Adrenal gland (tissue), 12 donors: ENCODE results near the gene PARD3B. TPM values are rescaled to one million over a fixed set of nuclear protein-coding genes. Genes with fewer than 3 reads are reported as not detected.

Source experiments
- DNase-seq, 7 donors: peaks; one replicate each; pipeline ENCODE4 v3.0.0-alpha.2; 2019 to 2020
- H3K27ac ChIP-seq, 5 donors: fragments of 200-600 bp; sonication (generic) in 4 of 5; 1 replicate in 3 of 5; 2 replicates in 2 of 5; pipeline versions ENCODE4 v1.5.1 to v1.8.0; 2016 to 2020; ENCODE audit warnings: mild to moderate bottlenecking in 1 of 5
- H3K27me3 ChIP-seq: fragments of 200-600 bp; 2 replicates; pipeline ENCODE4 v1.8.0; 2021
- H3K36me3 ChIP-seq, 2 donors: fragments of 200-600 bp; replicated peaks in 1 of 2; 1 replicate in 1 of 2; 2 replicates in 1 of 2; pipeline versions ENCODE4 v1.5.1 to v1.8.0; 2018 to 2022
- H3K4me1 ChIP-seq, 2 donors: fragments of 200-600 bp; replicated peaks in 1 of 2; 1 replicate in 1 of 2; 2 replicates in 1 of 2; pipeline versions ENCODE4 v1.5.1 to v1.8.0; 2018 to 2021
- H3K4me3 ChIP-seq, 4 donors: fragments of 200-600 bp; sonication (generic) in 3 of 4; one replicate each; pipeline ENCODE4 v1.5.1; 2016 to 2018
- H3K9me3 ChIP-seq, 3 donors: fragments of 200-600 bp; sonication (generic) in 1 of 3; replicated peaks in 1 of 3; 1 replicate in 2 of 3; 2 replicates in 1 of 3; pipeline versions ENCODE4 v1.5.1 to v1.8.0; 2016 to 2021
- POLR2A ChIP-seq, 2 donors: fragments of 450-650 bp; IDR thresholded peaks; one replicate each; pipeline ENCODE4 v1.6.1; 2017; ENCODE audit warnings: antibody characterized with exemption in 2 of 2, mild to moderate bottlenecking in 2 of 2, moderate library complexity in 1 of 2
- WGBS, 4 donors: extraction: QIAGEN DNeasy Blood & Tissue Kit in 2 of 4; methylation state at CpG; one replicate each; pipeline versions ENCODE4 v1.1.5 to v1.1.7; 2013 to 2017; 5-methylcytosine and 5-hydroxymethylcytosine counted together
- intact Hi-C, 2 donors: fragments of 100-400 bp; cut with DNase I; formaldehyde crosslinking; loops; one replicate each; pipeline versions ENCODE4 v1.14.1 to v1.15.0; 2022 to 2023
- polyA plus RNA-seq, 3 donors: library from polyadenylated mRNA; stranded (reverse); fragments of 200-250 nt in 2 of 3; fragments of 350-450 nt in 1 of 3; fragmentation: Illumina TruSeq in 1 of 3; extraction: RNeasy Lipid Tissue Mini Kit (QIAGEN cat#74804) in 1 of 3; gene quantifications; one replicate each; pipeline ENCODE4 v1.2.3, GENCODE V29; 2013 to 2014
- total RNA-seq, 9 donors: library from RNA; depleted of rRNA in 4 of 9; stranded (reverse); fragments of >200 nt in 4 of 9; fragments of 120-200 nt in 1 of 9; fragmentation: NEBNext Ultra II Directional in 1 of 9; extraction: Animal tissue kit (Norgen Biotek cat#: 25700) in 1 of 9; gene quantifications; one replicate each; pipeline versions ENCODE4 v1.1.0 to v1.2.4, GENCODE V29; 2013 to 2023
- TF ChIP-seq, protein P1 (sequence below), 6 experiments: fragments of 450-650 bp in 4 of 6; fragments of 200-600 bp in 2 of 6; sonication (generic) in 1 of 6; IDR thresholded peaks; 1 replicate in 5 of 6; 2 replicates in 1 of 6; pipeline versions ENCODE4 v1.5.1 to v1.8.0; 2016 to 2021; ENCODE audit warnings: antibody characterized with exemption in 6 of 6, mild to moderate bottlenecking in 2 of 6, moderate library complexity in 1 of 6
- donor health status: healthy with polysubstance abuse.
- donor health status: Bipolar disorder and iron deficiency.
- donor health status: DM: yes; HTN: yes; CAD: no.
- donor health status: DM: no; HTN: no; CAD: no.
- donor health status: DM: no; HTN: no; CAD: no.
- donor health status: DM: yes; HTN: yes; CAD: no.

PARD3B gene
- total and polyA plus RNA-seq, 12 donors, result 1.9 to 20.4 (median 9.5) TPM

GRCh38 chr2:204795156-204795555 is 249.9 kb downstream of the PARD3B start:
- H3K27me3 ChIP-seq, result no peaks in the 10 kb centered on the region
- no peaks in the 10 kb centered on the region for H3K9me3 ChIP-seq
- intact Hi-C loops, result no loop called here
- H3K4me1 ChIP-seq, result no peaks in the 10 kb centered on the region
- H3K4me3 ChIP-seq, result no peak overlapping the region
- no peak for DNase-seq
- H3K27ac ChIP-seq, result no peak overlapping the region
- TF ChIP-seq, protein P1, sequence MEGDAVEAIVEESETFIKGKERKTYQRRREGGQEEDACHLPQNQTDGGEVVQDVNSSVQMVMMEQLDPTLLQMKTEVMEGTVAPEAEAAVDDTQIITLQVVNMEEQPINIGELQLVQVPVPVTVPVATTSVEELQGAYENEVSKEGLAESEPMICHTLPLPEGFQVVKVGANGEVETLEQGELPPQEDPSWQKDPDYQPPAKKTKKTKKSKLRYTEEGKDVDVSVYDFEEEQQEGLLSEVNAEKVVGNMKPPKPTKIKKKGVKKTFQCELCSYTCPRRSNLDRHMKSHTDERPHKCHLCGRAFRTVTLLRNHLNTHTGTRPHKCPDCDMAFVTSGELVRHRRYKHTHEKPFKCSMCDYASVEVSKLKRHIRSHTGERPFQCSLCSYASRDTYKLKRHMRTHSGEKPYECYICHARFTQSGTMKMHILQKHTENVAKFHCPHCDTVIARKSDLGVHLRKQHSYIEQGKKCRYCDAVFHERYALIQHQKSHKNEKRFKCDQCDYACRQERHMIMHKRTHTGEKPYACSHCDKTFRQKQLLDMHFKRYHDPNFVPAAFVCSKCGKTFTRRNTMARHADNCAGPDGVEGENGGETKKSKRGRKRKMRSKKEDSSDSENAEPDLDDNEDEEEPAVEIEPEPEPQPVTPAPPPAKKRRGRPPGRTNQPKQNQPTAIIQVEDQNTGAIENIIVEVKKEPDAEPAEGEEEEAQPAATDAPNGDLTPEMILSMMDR (IDR thresholded peaks at IDR 0.05), result no peak
- no peak for TF ChIP-seq POLR2A (IDR thresholded peaks at IDR 0.05)
- WGBS, 4 donors, result 14 to 37% (median 24%) methylated on average over 1 of the region's 1 CpG
- no peaks in the 10 kb centered on the region for H3K36me3 ChIP-seq

DNA sequence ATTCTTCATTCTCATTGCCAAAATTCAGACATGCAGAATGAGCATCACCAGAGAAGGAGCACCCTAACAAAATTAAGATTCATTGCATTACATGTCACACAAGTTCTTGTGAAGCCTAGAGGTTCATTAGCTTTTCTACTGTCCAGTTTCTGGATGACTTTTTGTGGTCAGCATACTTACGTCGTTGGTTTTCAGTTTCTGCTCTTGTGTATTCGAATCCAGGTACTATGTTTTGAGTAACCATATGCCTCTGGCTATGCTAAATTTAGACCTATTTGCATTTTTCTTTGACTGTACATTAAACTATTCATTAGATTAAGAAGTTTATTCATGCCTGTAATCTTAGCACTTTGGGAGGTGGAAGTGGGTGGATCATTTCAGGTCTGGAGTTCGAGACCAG is 251.3 kb downstream of the PARD3B start:
- intact Hi-C loops, result no loop called here
- no peaks in the 10 kb centered on the region for H3K27me3 ChIP-seq
- H3K4me3 ChIP-seq, result no peak overlapping the region
- no peak overlapping the region for H3K27ac ChIP-seq
- WGBS, 4 donors, result 87 to 96% (median 93%) methylated on average over 4 of the region's 4 CpGs
- H3K36me3 ChIP-seq, result no peaks in the 10 kb centered on the region
- no peak for DNase-seq
- H3K9me3 ChIP-seq, result no peaks in the 10 kb centered on the region
- no peak for TF ChIP-seq POLR2A (IDR thresholded peaks at IDR 0.05)
- TF ChIP-seq, protein P1 (IDR thresholded peaks at IDR 0.05), result no peak
- H3K4me1 ChIP-seq, result no peaks in the 10 kb centered on the region

- no peak overlapping the region for H3K27ac ChIP-seq
- no peak overlapping the region for H3K4me3 ChIP-seq
- H3K36me3 ChIP-seq, result no peaks in the 10 kb centered on the region
- DNase-seq, result no peak
- TF ChIP-seq, protein P1 (IDR thresholded peaks at IDR 0.05), result no peak
- no peak for TF ChIP-seq POLR2A (IDR thresholded peaks at IDR 0.05)
- no peaks in the 10 kb centered on the region for H3K4me1 ChIP-seq
- H3K27me3 ChIP-seq, result no peaks in the 10 kb centered on the region
- 31 to 60% (median 48%) methylated on average over 2 of the region's 2 CpGs for WGBS, 4 donors
- H3K9me3 ChIP-seq, result no peaks in the 10 kb centered on the region
- intact Hi-C loops, result no loop called here
Measured at GRCh38 chr2:204799791-204800190, 254.5 kb downstream of the PARD3B start.

- no peak for TF ChIP-seq POLR2A (IDR thresholded peaks at IDR 0.05)
- TF ChIP-seq, protein P1 (IDR thresholded peaks at IDR 0.05), result no peak
- no peaks in the 10 kb centered on the region for H3K36me3 ChIP-seq
- H3K27ac ChIP-seq, result no peak overlapping the region
- intact Hi-C loops, result no loop called here
- no peaks in the 10 kb centered on the region for H3K4me1 ChIP-seq
- no peaks in the 10 kb centered on the region for H3K9me3 ChIP-seq
- H3K4me3 ChIP-seq, result no peak overlapping the region
- no peak for DNase-seq
- no peaks in the 10 kb centered on the region for H3K27me3 ChIP-seq
Measured at GRCh38 chr2:204808494-204808893, 263.2 kb downstream of the PARD3B start.
